ENCODE data around the gene EPB41. TPM values are rescaled to one million over a fixed set of nuclear protein-coding genes. Genes with fewer than 3 reads are reported as not detected.

The EPB41 gene
- total RNA-seq, 1 donor from 2014 or later = 9.7 TPM

- no peaks in the 10 kb centered on the region for H3K9me3 Mint-ChIP-seq (ENCODE audit: unreplicated experiment)
- H3K4me3 Mint-ChIP-seq (ENCODE audit: unreplicated experiment) = no peak overlapping the region
- H3K4me1 Mint-ChIP-seq (ENCODE audit: unreplicated experiment) = peaks cover 22% of the 10 kb centered on the region
- no peaks in the 10 kb centered on the region for H3K27me3 Mint-ChIP-seq (ENCODE audit: unreplicated experiment)
- no peak for DNase-seq (ENCODE audit: extremely low spot score, unreplicated experiment)
- TF ChIP-seq, protein P1, sequence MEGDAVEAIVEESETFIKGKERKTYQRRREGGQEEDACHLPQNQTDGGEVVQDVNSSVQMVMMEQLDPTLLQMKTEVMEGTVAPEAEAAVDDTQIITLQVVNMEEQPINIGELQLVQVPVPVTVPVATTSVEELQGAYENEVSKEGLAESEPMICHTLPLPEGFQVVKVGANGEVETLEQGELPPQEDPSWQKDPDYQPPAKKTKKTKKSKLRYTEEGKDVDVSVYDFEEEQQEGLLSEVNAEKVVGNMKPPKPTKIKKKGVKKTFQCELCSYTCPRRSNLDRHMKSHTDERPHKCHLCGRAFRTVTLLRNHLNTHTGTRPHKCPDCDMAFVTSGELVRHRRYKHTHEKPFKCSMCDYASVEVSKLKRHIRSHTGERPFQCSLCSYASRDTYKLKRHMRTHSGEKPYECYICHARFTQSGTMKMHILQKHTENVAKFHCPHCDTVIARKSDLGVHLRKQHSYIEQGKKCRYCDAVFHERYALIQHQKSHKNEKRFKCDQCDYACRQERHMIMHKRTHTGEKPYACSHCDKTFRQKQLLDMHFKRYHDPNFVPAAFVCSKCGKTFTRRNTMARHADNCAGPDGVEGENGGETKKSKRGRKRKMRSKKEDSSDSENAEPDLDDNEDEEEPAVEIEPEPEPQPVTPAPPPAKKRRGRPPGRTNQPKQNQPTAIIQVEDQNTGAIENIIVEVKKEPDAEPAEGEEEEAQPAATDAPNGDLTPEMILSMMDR (IDR thresholded peaks at IDR 0.05) = no peak
- no peaks in the 10 kb centered on the region for H3K36me3 Mint-ChIP-seq (ENCODE audit: unreplicated experiment)
- H3K27ac Mint-ChIP-seq (ENCODE audit: unreplicated experiment) = peak overlapping the region; percentile 80
These were observed 12.9 kb downstream of the EPB41 start for GRCh38 chr1:28927266-28927647.

- TF ChIP-seq, protein P1 (IDR thresholded peaks at IDR 0.05) = no peak
These were observed 13.4 kb downstream of the EPB41 start for GRCh38 chr1:28927648-28928313.

DNA sequence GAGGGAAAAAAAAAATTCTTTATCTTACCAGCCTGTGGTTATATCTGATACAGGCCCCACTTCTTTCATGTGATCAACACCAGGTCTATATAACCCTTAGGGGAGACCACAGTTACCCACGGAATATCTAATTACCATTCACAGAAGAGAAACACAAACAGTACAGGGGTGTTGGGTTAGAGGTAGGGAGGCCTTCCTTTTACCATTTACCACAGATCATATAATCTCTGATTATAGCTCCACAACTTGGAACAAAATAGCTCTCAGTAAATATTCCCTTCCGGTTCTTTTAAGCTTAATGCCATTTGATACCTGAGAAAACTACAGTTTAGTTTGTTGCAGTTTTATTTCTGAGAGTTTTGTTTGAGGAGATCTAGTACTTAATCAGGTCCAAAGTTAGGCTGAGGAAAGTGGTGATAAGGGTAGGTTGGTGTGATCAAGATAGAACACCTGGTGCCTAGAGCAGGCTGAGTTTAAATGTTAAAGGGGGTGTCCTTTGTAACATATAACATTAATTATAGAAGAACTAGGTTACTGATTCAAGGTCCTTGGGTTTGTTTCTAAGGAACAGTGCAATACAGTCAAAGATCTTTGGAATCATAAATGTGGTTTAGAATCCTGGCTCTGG lies 14.1 kb downstream of the EPB41 start:
- Mint-ChIP-seq H3K27me3 (ENCODE audit: unreplicated experiment) (no peaks in the 10 kb centered on the region), H3K4me1 (ENCODE audit: unreplicated experiment) (peaks cover 22% of the 10 kb centered on the region), H3K9me3 (ENCODE audit: unreplicated experiment) (no peaks in the 10 kb centered on the region), H3K27ac (ENCODE audit: unreplicated experiment) (peak overlapping the region; percentile 80), H3K4me3 (ENCODE audit: unreplicated experiment) (no peak overlapping the region), H3K36me3 (ENCODE audit: unreplicated experiment) (no peaks in the 10 kb centered on the region)
- TF ChIP-seq, protein P1 (IDR thresholded peaks at IDR 0.05) = no peak
- DNase-seq (ENCODE audit: extremely low spot score, unreplicated experiment) = no peak

More at GRCh38 chr1:28927648-28928313, 13.4 kb downstream of the EPB41 start:
- H3K27ac Mint-ChIP-seq (ENCODE audit: unreplicated experiment) = peak overlapping the region; percentile 80
- no peak for DNase-seq (ENCODE audit: extremely low spot score, unreplicated experiment)
- H3K27me3 Mint-ChIP-seq (ENCODE audit: unreplicated experiment) = no peaks in the 10 kb centered on the region
- peaks cover 22% of the 10 kb centered on the region for H3K4me1 Mint-ChIP-seq (ENCODE audit: unreplicated experiment)
- H3K36me3 Mint-ChIP-seq (ENCODE audit: unreplicated experiment) = no peaks in the 10 kb centered on the region
- H3K4me3 Mint-ChIP-seq (ENCODE audit: unreplicated experiment) = no peak overlapping the region
- H3K9me3 Mint-ChIP-seq (ENCODE audit: unreplicated experiment) = no peaks in the 10 kb centered on the region

- Mint-ChIP-seq H3K36me3 (ENCODE audit: unreplicated experiment) (no peaks in the 10 kb centered on the region), H3K27ac (ENCODE audit: unreplicated experiment) (no peak overlapping the region), H3K4me1 (ENCODE audit: unreplicated experiment) (peaks cover 3% of the 10 kb centered on the region), H3K9me3 (ENCODE audit: unreplicated experiment) (no peaks in the 10 kb centered on the region), H3K27me3 (ENCODE audit: unreplicated experiment) (no peaks in the 10 kb centered on the region), H3K4me3 (ENCODE audit: unreplicated experiment) (no peak overlapping the region)
- TF ChIP-seq, protein P1 (IDR thresholded peaks at IDR 0.05) = no peak
- DNase-seq (ENCODE audit: extremely low spot score, unreplicated experiment) = no peak
These were observed 18.9 kb downstream of the EPB41 start for GRCh38 chr1:28933277-28933676.

GRCh38 chr1:28933918-28934317 lies 19.5 kb downstream of the EPB41 start:
- TF ChIP-seq, protein P1 (IDR thresholded peaks at IDR 0.05) = no peak
- Mint-ChIP-seq H3K27ac (ENCODE audit: unreplicated experiment) (no peak overlapping the region), H3K9me3 (ENCODE audit: unreplicated experiment) (no peaks in the 10 kb centered on the region), H3K4me1 (ENCODE audit: unreplicated experiment) (no peaks in the 10 kb centered on the region), H3K27me3 (ENCODE audit: unreplicated experiment) (no peaks in the 10 kb centered on the region), H3K4me3 (ENCODE audit: unreplicated experiment) (no peak overlapping the region), H3K36me3 (ENCODE audit: unreplicated experiment) (no peaks in the 10 kb centered on the region)
- DNase-seq (ENCODE audit: extremely low spot score, unreplicated experiment) = no peak

All from osteocyte (in vitro differentiated cells).